ENCODE results near the gene SMNDC1.

DNA sequence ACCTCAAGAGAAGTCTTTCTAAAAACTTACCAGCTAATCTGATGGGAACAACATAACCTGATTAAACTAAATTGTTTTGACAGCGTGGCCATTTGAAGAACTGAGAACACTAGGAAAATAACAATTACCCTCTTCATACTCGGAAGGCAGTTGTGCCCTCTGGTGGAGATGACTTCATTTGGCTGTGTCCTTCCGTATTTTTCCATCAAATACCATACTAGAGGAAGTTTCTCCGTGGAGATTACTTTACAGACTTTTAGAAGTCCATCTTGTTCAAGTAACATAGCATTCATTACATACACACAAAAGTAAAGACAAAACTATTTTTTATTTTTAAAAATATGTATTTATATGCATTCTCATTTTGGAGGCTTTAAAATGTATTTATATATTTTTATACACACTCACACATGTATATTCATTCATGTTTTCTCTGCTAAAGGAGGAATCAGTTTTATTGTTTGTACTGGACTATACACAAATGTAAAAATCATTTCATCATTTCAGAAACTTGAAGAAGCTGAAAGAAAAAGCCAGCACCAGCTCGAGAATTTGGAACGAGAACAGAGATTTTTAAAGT lies 25.2 kb downstream of the SMNDC1 start:
- TF ChIP-seq, protein P1, sequence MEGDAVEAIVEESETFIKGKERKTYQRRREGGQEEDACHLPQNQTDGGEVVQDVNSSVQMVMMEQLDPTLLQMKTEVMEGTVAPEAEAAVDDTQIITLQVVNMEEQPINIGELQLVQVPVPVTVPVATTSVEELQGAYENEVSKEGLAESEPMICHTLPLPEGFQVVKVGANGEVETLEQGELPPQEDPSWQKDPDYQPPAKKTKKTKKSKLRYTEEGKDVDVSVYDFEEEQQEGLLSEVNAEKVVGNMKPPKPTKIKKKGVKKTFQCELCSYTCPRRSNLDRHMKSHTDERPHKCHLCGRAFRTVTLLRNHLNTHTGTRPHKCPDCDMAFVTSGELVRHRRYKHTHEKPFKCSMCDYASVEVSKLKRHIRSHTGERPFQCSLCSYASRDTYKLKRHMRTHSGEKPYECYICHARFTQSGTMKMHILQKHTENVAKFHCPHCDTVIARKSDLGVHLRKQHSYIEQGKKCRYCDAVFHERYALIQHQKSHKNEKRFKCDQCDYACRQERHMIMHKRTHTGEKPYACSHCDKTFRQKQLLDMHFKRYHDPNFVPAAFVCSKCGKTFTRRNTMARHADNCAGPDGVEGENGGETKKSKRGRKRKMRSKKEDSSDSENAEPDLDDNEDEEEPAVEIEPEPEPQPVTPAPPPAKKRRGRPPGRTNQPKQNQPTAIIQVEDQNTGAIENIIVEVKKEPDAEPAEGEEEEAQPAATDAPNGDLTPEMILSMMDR (IDR thresholded peaks at IDR 0.05; ENCODE audit: low read length): peak; percentile 63
- no peak for TF ChIP-seq EZH2 (optimal IDR thresholded peaks at IDR 0.05; ENCODE audit: low read depth, low read length)
- no peak for TF ChIP-seq EZH2phosphoT487 (IDR thresholded peaks at IDR 0.05; ENCODE audit: low read length)

Data from MM.1S (cell line).